ENCODE results near the gene SPATA6L.

SPATA6L gene

GRCh38 chr9:4666042-4666699 lies at the start of gene SPATA6L:
TSS of gene SPATA6L (minus strand) at chr9:4666480. CDS start at chr9:4666250, 230 bp downstream.
- peak; percentile 73 for DNase-seq

GRCh38 chr9:4714266-4715016 lies 48.2 kb upstream of the SPATA6L start:
- DNase-seq: no peak

GRCh38 chr9:4713849-4714248 lies 47.6 kb upstream of the SPATA6L start:
- peak; percentile 1 for DNase-seq

GRCh38 chr9:4709380-4709779 lies 43.1 kb upstream of the SPATA6L start:
- no peak for DNase-seq

- no peak for DNase-seq
Observed at GRCh38 chr9:4706971-4707622, 40.8 kb upstream of the SPATA6L start.

- DNase-seq: no peak
Observed at GRCh38 chr9:4706021-4706420, 39.7 kb upstream of the SPATA6L start.

- DNase-seq: no peak
Observed at GRCh38 chr9:4704129-4704528, 37.8 kb upstream of the SPATA6L start.

- DNase-seq: no peak
Observed at GRCh38 chr9:4701526-4701925, 35.2 kb upstream of the SPATA6L start.

GRCh38 chr9:4700932-4701331 lies 34.7 kb upstream of the SPATA6L start:
- no peak for DNase-seq

GRCh38 chr9:4700091-4700490 lies 33.8 kb upstream of the SPATA6L start:
- no peak for DNase-seq

- no peak for DNase-seq
Observed at GRCh38 chr9:4691795-4692194, 25.5 kb upstream of the SPATA6L start.

GRCh38 chr9:4690144-4690543 lies 23.9 kb upstream of the SPATA6L start:
- no peak for DNase-seq

GRCh38 chr9:4689687-4690104 lies 23.4 kb upstream of the SPATA6L start:
- no peak for DNase-seq

GRCh38 chr9:4689021-4689420 lies 22.7 kb upstream of the SPATA6L start:
- no peak for DNase-seq

- no peak for DNase-seq
Observed at GRCh38 chr9:4686584-4686983, 20.3 kb upstream of the SPATA6L start.

GRCh38 chr9:4686112-4686511 lies 19.8 kb upstream of the SPATA6L start:
- no peak for DNase-seq

- no peak for DNase-seq
Observed at GRCh38 chr9:4684820-4685219, 18.5 kb upstream of the SPATA6L start.

GRCh38 chr9:4680750-4681149 lies 14.5 kb upstream of the SPATA6L start:
- DNase-seq: no peak

GRCh38 chr9:4680173-4680525 lies 13.9 kb upstream of the SPATA6L start:
- DNase-seq: no peak

- DNase-seq: peak; percentile 97
Observed at GRCh38 chr9:4679268-4680172, 13.2 kb upstream of the SPATA6L start, which contains the start of gene CDC37L1. TSS of gene CDC37L1 (plus strand) at chr9:4679569. CDS start at chr9:4679768, 199 bp downstream.

GRCh38 chr9:4678679-4679267 lies 12.5 kb upstream of the SPATA6L start:
- DNase-seq: peak; percentile 23

GRCh38 chr9:4677392-4677791 lies 11.1 kb upstream of the SPATA6L start:
- no peak for DNase-seq
